NCI-H446 treated with DMSO at 0.1 percent for 48 hours (cell line): ENCODE data around the gene TPSD1.
"Not testable (repeated sequence)": the region's sequence is repeated elsewhere in the genome, so short reads cannot be mapped to it uniquely, and the experiment has no call there.

ENCODE experiments used
- DNase-seq: peaks from one replicate; lab custom pipeline; 2025; lab: John Stamatoyannopoulos, UW

TPSD1 gene

DNA sequence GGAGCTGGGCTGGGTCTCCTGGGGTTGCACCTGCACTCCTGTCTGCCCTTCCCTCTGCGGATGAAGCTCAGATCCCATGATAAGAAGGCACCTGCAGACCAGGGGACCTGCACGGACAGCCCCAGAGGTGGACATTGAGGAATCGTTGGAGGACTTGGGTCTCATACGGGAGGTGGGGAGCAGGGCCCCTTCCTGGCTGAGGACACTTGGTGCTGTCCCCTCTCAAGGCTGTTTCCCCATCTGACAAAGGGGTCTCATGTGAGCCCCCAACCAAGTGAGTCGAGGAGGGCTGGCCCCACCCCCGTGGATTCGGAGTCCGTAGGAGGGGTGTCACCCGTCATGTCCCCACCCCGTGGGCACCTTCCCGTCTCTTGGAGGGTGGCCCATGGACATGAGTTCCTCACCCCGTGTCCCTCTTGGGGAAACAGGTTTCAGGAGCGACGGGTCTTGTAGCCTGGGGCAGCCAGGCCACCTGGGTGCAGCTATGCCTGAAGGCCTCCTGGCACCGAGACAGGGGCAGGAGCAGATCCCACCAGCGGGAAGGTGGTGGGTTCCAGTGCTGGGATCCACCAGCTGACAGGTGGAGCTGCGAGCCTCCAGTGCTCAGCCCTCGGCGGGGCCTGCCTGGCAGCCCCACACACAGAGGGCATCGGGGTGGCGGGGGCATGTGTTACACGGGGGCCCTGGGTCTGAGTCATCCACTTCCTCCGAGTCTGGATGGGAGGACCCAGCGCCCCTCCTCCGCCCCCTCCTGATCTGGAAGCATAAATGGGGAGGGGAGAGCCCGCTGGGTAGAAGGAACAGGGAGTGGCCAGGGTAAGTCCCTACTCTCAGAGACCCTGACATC is at the start of gene TPSD1:
Gene TPSD1 (plus strand): TSS at position 794 of the 847 bp plus-strand sequence. CDS start 212 bp downstream, outside the sequence.
- not testable (repeated sequence) for DNase-seq

GRCh38 chr16:1206326-1206725 is 49.5 kb upstream of the TPSD1 start:
- no peak for DNase-seq

- DNase-seq = no peak
Observed at GRCh38 chr16:1206786-1207185, 49.1 kb upstream of the TPSD1 start.

DNA sequence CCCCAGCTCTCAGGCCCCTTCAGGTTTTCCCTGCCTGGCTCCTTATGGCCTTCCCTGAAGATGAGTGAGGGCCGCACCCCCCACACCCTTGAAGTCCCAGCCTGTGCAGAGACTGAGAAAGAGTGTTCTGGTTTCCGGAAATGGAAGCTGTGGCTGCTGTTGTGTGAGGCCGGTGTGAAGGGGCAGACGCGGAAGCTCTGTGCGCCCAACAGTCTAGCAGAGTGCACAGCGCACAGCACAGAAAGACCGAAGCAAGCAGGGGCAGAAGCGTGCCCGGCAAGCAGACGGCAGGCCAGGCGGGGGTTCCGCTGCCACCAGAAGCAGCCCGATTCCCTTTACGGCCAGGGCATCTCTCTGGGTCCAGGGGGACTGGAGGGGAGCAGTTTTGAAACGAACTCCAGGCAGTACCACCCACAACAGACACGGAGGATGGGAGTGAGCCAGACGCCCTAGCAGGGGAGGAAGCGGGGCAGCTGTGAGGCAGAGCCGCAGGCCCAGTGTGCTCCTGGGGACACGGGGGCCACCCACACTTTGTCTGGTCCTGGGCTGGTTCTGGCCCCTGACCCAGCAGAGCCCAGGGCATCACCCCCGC is 47.5 kb upstream of the TPSD1 start:
- no peak for DNase-seq

- no peak for DNase-seq
Observed at GRCh38 chr16:1209081-1209480, 46.8 kb upstream of the TPSD1 start.

- no peak for DNase-seq
Observed at GRCh38 chr16:1210461-1210860, 45.4 kb upstream of the TPSD1 start.

DNA sequence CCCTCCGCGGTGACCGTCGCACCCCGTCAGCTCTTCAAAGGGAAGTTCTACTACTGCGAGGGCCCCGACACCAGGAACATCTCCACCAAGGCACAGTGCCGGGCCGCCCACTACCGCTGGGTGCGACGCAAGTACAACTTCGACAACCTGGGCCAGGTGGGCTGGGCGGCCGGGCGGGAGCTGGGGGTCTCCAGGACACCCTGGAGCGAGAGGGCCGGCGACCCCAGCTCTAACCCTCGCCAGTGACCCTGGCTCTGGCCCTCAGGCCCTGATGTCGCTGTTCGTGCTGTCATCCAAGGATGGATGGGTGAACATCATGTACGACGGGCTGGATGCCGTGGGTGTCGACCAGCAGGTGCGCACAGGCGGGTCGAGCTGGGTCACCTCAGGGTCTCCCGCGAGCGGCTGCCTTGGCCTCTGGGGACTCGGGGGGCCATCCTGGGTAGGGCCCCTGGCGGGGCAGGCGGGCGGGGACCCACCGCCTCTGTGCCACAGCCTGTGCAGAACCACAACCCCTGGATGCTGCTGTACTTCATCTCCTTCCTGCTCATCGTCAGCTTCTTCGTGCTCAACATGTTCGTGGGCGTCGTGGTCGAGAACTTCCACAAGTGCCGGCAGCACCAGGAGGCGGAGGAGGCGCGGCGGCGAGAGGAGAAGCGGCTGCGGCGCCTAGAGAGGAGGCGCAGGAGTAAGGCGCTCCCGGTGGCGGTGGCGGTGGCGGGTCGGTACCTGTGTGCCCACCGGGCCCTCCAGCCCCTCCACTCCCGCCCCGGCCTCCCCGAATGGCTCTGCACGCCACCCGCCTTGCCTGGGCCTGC is 44.2 kb upstream of the TPSD1 start:
- no peak for DNase-seq

GRCh38 chr16:1212616-1213194 is 43.2 kb upstream of the TPSD1 start:
- no peak for DNase-seq

DNA sequence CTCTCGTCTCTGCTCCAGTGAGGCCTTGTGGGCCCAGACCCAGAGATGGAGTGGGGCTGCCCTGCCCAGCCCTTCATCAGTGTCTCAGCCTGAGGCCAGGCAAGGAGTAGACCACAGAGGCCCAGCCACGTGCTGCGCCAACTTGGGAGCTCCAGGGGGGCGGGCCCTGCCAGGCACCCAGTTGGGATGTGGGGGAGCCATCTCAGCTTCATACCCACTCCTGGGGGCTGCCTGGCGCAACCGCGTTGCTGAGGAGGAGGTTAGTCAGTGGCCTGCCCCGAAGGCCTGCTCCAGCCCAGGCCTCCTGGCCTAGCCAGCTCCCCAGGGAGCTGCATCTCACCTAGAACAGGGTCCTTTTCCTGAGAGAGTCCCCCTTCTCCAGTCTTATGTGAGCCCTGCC is 42.6 kb upstream of the TPSD1 start:
- DNase-seq = no peak

- DNase-seq = no peak
Observed at GRCh38 chr16:1213796-1214372, 42.0 kb upstream of the TPSD1 start.

DNA sequence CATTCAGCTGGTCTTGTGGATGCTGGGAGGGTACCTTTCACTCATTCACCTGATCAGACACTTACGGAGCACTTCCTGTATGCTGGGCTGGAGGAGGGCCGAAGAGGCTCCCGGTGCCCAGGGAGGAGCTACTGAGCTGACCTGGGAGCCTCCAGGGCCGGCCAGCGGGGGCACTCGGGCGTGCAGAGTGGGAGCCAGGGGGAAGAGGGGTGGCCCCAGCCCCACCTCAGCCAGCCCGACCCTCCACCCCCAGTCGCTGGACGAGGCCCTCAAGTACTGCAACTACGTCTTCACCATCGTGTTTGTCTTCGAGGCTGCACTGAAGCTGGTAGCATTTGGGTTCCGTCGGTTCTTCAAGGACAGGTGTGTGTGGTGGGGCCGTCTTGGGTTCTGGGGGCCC is 41.1 kb upstream of the TPSD1 start:
- no peak for DNase-seq

- no peak for DNase-seq
Observed at GRCh38 chr16:1215574-1216295, 40.1 kb upstream of the TPSD1 start.

DNA sequence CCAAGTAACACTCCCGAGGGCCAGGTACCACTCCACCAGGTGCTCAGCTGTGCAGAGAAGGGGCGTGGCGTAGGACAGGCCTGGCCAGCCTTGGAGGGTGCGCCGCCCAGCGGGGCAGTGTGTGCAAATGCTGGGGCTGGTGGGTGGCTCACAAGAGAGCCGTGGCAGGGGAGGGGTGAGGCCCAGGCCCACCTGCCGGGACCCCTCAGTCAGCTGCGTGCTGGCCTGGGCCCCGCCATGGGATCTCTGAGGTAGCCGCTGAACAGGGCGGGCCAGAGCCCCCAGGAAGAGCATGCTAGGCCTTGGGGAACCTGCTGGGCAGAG is 39.6 kb upstream of the TPSD1 start:
- DNase-seq = no peak

DNA sequence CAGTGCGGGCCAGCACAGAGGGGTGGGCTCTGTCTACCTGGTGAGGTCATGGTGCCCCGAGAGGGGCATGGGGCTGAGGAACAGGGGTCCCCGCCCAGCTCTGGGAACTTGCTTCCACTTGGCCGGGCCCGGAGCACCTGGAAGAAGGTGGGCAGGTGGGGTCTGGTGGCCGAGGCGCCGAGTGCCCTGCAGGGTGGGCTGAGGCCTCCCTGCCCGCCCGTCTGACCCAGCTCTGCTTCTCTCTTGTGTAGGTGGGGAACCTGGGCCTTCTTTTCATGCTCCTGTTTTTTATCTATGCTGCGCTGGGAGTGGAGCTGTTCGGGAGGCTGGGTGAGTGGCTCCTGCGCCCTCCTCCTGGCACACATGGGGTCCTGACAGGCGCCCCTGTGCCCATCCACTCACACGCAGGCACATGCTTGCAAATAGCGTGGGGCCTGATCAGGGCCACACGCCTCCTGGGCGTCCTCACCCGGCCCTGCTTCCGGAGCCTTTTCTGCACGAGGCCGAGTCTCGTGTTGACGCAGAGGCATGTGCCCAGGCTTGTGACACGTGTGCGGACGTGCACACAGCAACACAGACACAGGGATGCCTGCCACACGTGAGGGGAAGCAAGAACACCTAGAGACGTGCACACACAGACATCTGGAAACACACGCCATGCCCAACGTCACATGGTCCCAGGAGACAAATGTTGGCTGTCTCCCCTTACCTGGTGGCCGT is 39.0 kb upstream of the TPSD1 start:
- no peak for DNase-seq

DNA sequence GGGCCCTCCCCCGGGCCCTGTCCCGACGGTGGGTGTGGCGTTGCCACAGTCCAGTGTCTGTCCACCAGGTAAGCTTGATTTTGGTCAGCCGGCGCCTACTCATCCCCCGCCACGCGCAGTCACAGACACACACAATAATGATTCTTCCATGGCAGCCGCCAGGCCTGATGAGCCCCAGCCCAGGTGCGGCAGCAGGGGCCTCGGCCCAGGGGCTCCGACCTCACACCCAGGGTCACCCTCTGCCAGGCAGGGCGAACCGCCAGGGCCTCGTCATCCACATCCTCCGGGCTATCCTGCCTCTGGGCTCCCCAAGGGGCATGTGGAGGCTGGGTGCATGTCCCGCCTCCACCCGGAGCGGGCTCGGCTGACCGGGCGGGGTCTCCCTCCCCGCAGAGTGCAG is 38.3 kb upstream of the TPSD1 start:
- DNase-seq = no peak

DNA sequence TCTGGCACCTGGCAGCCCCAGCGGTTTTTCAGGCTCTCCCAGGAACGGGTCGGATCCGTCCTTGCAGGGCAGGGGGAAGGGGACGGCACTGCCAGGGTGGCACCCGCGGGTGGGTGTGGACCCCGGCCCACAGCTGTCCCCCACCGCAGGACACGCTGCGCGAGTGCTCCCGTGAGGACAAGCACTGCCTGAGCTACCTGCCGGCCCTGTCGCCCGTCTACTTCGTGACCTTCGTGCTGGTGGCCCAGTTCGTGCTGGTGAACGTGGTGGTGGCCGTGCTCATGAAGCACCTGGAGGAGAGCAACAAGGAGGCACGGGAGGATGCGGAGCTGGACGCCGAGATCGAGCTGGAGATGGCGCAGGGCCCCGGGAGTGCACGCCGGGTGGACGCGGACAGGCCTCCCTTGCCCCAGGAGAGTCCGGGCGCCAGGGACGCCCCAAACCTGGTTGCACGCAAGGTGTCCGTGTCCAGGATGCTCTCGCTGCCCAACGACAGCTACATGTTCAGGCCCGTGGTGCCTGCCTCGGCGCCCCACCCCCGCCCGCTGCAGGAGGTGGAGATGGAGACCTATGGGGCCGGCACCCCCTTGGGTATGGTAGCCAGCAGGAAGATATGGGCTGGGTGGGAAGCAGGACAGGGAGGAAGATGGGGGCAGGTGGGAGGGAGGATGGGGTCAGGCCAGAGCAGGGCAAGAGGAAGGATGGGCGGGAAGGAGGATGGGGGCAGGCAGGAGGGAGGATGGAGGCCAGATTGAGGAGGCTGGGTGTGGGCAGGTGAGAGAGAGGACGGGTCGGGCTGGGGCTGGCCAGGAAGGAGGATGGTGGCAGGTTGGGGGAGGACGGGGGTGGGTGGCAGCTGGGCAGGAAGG is 37.6 kb upstream of the TPSD1 start:
- DNase-seq = no peak

GRCh38 chr16:1218930-1219611 is 36.8 kb upstream of the TPSD1 start:
- DNase-seq = no peak

- DNase-seq = no peak
Observed at GRCh38 chr16:1220098-1220728, 35.7 kb upstream of the TPSD1 start.
